Measurements from ENCODE around the gene KCNE2. TPM values are rescaled to one million over a fixed set of nuclear protein-coding genes. Genes with fewer than 3 reads are reported as not detected.
A peak's percentile ranks its signal among the peaks of the same experiment; 100 is the strongest.
"Not testable (repeated sequence)": the region's sequence is repeated elsewhere in the genome, so short reads cannot be mapped to it uniquely, and the experiment has no call there.

Gene KCNE2
- total RNA-seq, 1 experiment from 2014 or later, result 0.39 TPM

GRCh38 chr21:34369741-34370140 is 5.9 kb downstream of the KCNE2 start:
- no peak overlapping the region for H3K27ac ChIP-seq (ENCODE audit: low read depth, low read length, poor library complexity, severe bottlenecking)
- no peaks in the 10 kb centered on the region for H3K9me3 ChIP-seq (ENCODE audit: low read depth, low read length, poor library complexity, severe bottlenecking)
- ChIA-PET POLR2A (ENCODE audit: low non-redundant PET) (no interaction called here), CTCF (no interaction called here)
- H3K27me3 ChIP-seq (replicated peaks; ENCODE audit: insufficient read depth, low read depth, low read length, poor library complexity), result peaks cover 4% of the 10 kb centered on the region
- H3K4me3 ChIP-seq (ENCODE audit: low read depth, low read length, poor library complexity, severe bottlenecking), result no peak overlapping the region
- H3K36me3 ChIP-seq (ENCODE audit: insufficient read depth, low read length, poor library complexity, severe bottlenecking), result no peaks in the 10 kb centered on the region
- no TSS peak for BruUV-seq (replicated peaks)
- H3K4me1 ChIP-seq (ENCODE audit: insufficient read depth, low read length, poor library complexity, severe bottlenecking), result no peaks in the 10 kb centered on the region
- TF ChIP-seq EZH2 (IDR thresholded peaks at IDR 0.05; ENCODE audit: borderline replicate concordance, low read depth, low read length, poor library complexity, severe bottlenecking), result no peak
- TF ChIP-seq, protein P1, sequence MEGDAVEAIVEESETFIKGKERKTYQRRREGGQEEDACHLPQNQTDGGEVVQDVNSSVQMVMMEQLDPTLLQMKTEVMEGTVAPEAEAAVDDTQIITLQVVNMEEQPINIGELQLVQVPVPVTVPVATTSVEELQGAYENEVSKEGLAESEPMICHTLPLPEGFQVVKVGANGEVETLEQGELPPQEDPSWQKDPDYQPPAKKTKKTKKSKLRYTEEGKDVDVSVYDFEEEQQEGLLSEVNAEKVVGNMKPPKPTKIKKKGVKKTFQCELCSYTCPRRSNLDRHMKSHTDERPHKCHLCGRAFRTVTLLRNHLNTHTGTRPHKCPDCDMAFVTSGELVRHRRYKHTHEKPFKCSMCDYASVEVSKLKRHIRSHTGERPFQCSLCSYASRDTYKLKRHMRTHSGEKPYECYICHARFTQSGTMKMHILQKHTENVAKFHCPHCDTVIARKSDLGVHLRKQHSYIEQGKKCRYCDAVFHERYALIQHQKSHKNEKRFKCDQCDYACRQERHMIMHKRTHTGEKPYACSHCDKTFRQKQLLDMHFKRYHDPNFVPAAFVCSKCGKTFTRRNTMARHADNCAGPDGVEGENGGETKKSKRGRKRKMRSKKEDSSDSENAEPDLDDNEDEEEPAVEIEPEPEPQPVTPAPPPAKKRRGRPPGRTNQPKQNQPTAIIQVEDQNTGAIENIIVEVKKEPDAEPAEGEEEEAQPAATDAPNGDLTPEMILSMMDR (conservative IDR thresholded peaks at IDR 0.05; ENCODE audit: low read depth, low read length), result no peak
- intact Hi-C loops (cut with micrococcal nuclease; ENCODE audit: unreplicated experiment), result no loop called here
- DNase-seq (ENCODE audit: low spot score), result no peak

DNA sequence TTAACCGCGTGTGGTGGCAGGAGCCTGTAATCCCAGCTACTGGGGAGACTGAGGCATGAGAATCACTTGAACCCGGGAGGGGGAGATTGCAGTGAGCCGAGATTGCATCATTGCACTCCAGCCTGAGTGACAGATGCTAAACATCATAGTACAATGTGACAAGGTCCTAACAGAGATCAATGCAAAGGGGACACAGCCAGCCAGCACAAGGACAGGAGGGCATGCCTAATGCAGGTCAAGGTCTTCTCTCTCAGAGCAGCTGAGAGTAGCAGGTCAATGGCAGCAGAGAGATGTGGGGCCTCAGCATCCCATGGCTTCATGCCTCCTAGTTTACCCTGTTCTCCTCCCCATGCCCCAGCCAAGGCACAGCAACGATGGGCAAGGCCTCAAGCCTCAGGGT is 8.5 kb downstream of the KCNE2 start:
- no peak for TF ChIP-seq EZH2 (IDR thresholded peaks at IDR 0.05; ENCODE audit: borderline replicate concordance, low read depth, low read length, poor library complexity, severe bottlenecking)
- H3K4me3 ChIP-seq (ENCODE audit: low read depth, low read length, poor library complexity, severe bottlenecking), result no peak overlapping the region
- peaks cover 4% of the 10 kb centered on the region for H3K27me3 ChIP-seq (replicated peaks; ENCODE audit: insufficient read depth, low read depth, low read length, poor library complexity)
- H3K36me3 ChIP-seq (ENCODE audit: insufficient read depth, low read length, poor library complexity, severe bottlenecking), result no peaks in the 10 kb centered on the region
- DNase-seq (ENCODE audit: low spot score), result no peak
- intact Hi-C loops (cut with micrococcal nuclease; ENCODE audit: unreplicated experiment), result no loop called here
- no peak overlapping the region for H3K27ac ChIP-seq (ENCODE audit: low read depth, low read length, poor library complexity, severe bottlenecking)
- H3K9me3 ChIP-seq (ENCODE audit: low read depth, low read length, poor library complexity, severe bottlenecking), result no peaks in the 10 kb centered on the region
- no TSS peak for BruUV-seq (replicated peaks)
- H3K4me1 ChIP-seq (ENCODE audit: insufficient read depth, low read length, poor library complexity, severe bottlenecking), result no peaks in the 10 kb centered on the region
- ChIA-PET POLR2A (ENCODE audit: low non-redundant PET) (no interaction called here), CTCF (no interaction called here)

- H3K27me3 ChIP-seq (replicated peaks; ENCODE audit: insufficient read depth, low read depth, low read length, poor library complexity); POLR2A ChIA-PET (ENCODE audit: low non-redundant PET); H3K27ac ChIP-seq (ENCODE audit: low read depth, low read length, poor library complexity, severe bottlenecking); H3K4me3 ChIP-seq (ENCODE audit: low read depth, low read length, poor library complexity, severe bottlenecking); H3K36me3 ChIP-seq (ENCODE audit: insufficient read depth, low read length, poor library complexity, severe bottlenecking); intact Hi-C loops (cut with micrococcal nuclease; ENCODE audit: unreplicated experiment); CTCF ChIA-PET; BruUV-seq (replicated peaks); H3K9me3 ChIP-seq (ENCODE audit: low read depth, low read length, poor library complexity, severe bottlenecking); H3K4me1 ChIP-seq (ENCODE audit: insufficient read depth, low read length, poor library complexity, severe bottlenecking); DNase-seq (ENCODE audit: low spot score): not testable (repeated sequence)
These were observed 10.7 kb downstream of the KCNE2 start for GRCh38 chr21:34374462-34374861.

DNA sequence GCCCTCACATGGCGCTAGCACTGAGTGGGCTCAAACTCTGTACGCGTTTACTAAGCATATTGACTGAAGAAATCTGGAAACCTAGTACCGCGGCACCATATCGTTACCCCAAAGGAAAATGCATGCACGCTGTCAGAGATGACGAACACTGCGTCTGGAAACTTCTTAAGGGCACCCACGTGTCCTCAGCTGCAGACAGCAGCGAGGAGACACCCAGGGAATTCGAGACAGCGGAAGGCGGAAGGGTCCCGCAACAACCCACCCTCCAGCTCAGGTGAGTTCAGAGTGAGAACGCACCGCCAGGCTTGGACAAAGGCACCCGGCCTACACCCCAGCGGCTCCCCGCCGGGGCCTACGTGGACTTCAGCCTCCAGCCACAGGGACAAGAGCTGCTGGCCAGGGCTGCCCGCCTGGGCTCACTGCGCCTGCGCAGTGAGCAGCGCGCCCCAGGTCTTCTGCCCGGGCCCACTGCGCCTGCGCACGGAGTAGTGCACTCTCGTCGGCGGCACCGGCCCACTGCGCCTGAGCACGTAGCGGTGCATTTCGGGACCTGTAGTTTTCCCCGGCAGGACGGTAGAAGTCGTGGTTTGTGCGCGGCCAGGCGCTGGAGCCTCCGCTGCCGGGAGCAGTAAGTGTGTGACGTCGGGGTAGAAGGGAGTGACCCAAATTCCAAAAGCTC is 11.3 kb downstream of the KCNE2 start, which contains the start of gene SMIM11:
SMIM11 (plus strand) TSS at position 568 of the 679 bp plus-strand sequence. CDS start 3,998 bp downstream, outside the sequence.
- H3K4me3 ChIP-seq (ENCODE audit: low read depth, low read length, poor library complexity, severe bottlenecking); DNase-seq (ENCODE audit: low spot score); H3K4me1 ChIP-seq (ENCODE audit: insufficient read depth, low read length, poor library complexity, severe bottlenecking); CTCF ChIA-PET; POLR2A ChIA-PET (ENCODE audit: low non-redundant PET); intact Hi-C loops (cut with micrococcal nuclease; ENCODE audit: unreplicated experiment); H3K27ac ChIP-seq (ENCODE audit: low read depth, low read length, poor library complexity, severe bottlenecking); H3K27me3 ChIP-seq (replicated peaks; ENCODE audit: insufficient read depth, low read depth, low read length, poor library complexity); BruUV-seq (replicated peaks); H3K9me3 ChIP-seq (ENCODE audit: low read depth, low read length, poor library complexity, severe bottlenecking); H3K36me3 ChIP-seq (ENCODE audit: insufficient read depth, low read length, poor library complexity, severe bottlenecking): not testable (repeated sequence)

GRCh38 chr21:34375619-34375972 is 11.8 kb downstream of the KCNE2 start:
- H3K4me1 ChIP-seq (ENCODE audit: insufficient read depth, low read length, poor library complexity, severe bottlenecking); H3K36me3 ChIP-seq (ENCODE audit: insufficient read depth, low read length, poor library complexity, severe bottlenecking); DNase-seq (ENCODE audit: low spot score); H3K27ac ChIP-seq (ENCODE audit: low read depth, low read length, poor library complexity, severe bottlenecking); H3K27me3 ChIP-seq (replicated peaks; ENCODE audit: insufficient read depth, low read depth, low read length, poor library complexity); POLR2A ChIA-PET (ENCODE audit: low non-redundant PET); CTCF ChIA-PET; H3K4me3 ChIP-seq (ENCODE audit: low read depth, low read length, poor library complexity, severe bottlenecking); H3K9me3 ChIP-seq (ENCODE audit: low read depth, low read length, poor library complexity, severe bottlenecking); intact Hi-C loops (cut with micrococcal nuclease; ENCODE audit: unreplicated experiment): not testable (repeated sequence)
- BruUV-seq (replicated peaks), result TSS peak; percentile 70

DNA sequence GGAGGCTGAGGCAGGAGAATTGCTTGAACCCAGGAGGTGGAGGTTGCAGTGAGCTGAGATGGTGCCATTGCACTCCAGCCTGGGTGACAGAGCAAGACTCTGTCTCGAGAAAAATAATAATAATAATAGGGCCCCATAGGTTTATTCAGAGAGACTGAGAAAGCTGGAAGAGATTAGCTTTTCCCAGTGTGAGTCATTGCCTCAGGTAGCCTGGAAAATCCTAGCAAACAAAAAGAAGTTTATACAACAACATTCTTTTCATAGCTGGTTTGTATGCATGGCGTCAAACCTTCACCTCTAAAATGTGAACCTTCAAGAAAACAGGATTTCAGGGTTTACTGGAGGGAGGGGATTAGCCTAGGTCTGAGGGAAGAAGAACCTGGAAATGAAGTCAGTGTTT is 19.3 kb downstream of the KCNE2 start:
- CTCF ChIA-PET; DNase-seq (ENCODE audit: low spot score); H3K27me3 ChIP-seq (replicated peaks; ENCODE audit: insufficient read depth, low read depth, low read length, poor library complexity); H3K9me3 ChIP-seq (ENCODE audit: low read depth, low read length, poor library complexity, severe bottlenecking); BruUV-seq (replicated peaks); H3K36me3 ChIP-seq (ENCODE audit: insufficient read depth, low read length, poor library complexity, severe bottlenecking); POLR2A ChIA-PET (ENCODE audit: low non-redundant PET); H3K27ac ChIP-seq (ENCODE audit: low read depth, low read length, poor library complexity, severe bottlenecking); intact Hi-C loops (cut with micrococcal nuclease; ENCODE audit: unreplicated experiment); H3K4me3 ChIP-seq (ENCODE audit: low read depth, low read length, poor library complexity, severe bottlenecking); H3K4me1 ChIP-seq (ENCODE audit: insufficient read depth, low read length, poor library complexity, severe bottlenecking): not testable (repeated sequence)

- H3K9me3 ChIP-seq (ENCODE audit: low read depth, low read length, poor library complexity, severe bottlenecking); BruUV-seq (replicated peaks); H3K4me3 ChIP-seq (ENCODE audit: low read depth, low read length, poor library complexity, severe bottlenecking); intact Hi-C loops (cut with micrococcal nuclease; ENCODE audit: unreplicated experiment); H3K27ac ChIP-seq (ENCODE audit: low read depth, low read length, poor library complexity, severe bottlenecking); CTCF ChIA-PET; DNase-seq (ENCODE audit: low spot score); H3K4me1 ChIP-seq (ENCODE audit: insufficient read depth, low read length, poor library complexity, severe bottlenecking); H3K36me3 ChIP-seq (ENCODE audit: insufficient read depth, low read length, poor library complexity, severe bottlenecking); POLR2A ChIA-PET (ENCODE audit: low non-redundant PET); H3K27me3 ChIP-seq (replicated peaks; ENCODE audit: insufficient read depth, low read depth, low read length, poor library complexity): not testable (repeated sequence)
These were observed 20.1 kb downstream of the KCNE2 start for GRCh38 chr21:34383724-34384415.

All from A673 (cell line).